ENCODE results near the gene CWC15. TPM values are rescaled to one million over a fixed set of nuclear protein-coding genes. Genes with fewer than 3 reads are reported as not detected.
A peak's percentile ranks its signal among the peaks of the same experiment; 100 is the strongest.

The CWC15 gene
- total and polyA plus RNA-seq, 2 of the 13 experiments (the other 11 are each of a cell fraction or from before 2014, with no cell fraction given) = 27.6 to 61.2 TPM

GRCh38 chr11:94973099-94973968 lies at the start of gene CWC15, which contains the start of gene KDM4D (continued):
- TF ChIP-seq, protein P1, sequence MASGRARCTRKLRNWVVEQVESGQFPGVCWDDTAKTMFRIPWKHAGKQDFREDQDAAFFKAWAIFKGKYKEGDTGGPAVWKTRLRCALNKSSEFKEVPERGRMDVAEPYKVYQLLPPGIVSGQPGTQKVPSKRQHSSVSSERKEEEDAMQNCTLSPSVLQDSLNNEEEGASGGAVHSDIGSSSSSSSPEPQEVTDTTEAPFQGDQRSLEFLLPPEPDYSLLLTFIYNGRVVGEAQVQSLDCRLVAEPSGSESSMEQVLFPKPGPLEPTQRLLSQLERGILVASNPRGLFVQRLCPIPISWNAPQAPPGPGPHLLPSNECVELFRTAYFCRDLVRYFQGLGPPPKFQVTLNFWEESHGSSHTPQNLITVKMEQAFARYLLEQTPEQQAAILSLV (CRISPR knock-in tag; IDR thresholded peaks at IDR 0.05; ENCODE audit: borderline replicate concordance) = peak; percentile 29; the same call in 1 of the 2 replicates
- no peak for TF ChIP-seq ZNF3 (CRISPR knock-in tag; IDR thresholded peaks at IDR 0.05)
- TF ChIP-seq TOE1 (CRISPR knock-in tag; IDR thresholded peaks at IDR 0.05) = peak; percentile 61; the same call in 1 of the 2 replicates
- TF ChIP-seq ZNF704 (CRISPR knock-in tag; IDR thresholded peaks at IDR 0.05; ENCODE audit: borderline replicate concordance) = no peak
- no peak for TF ChIP-seq NCOA2 (CRISPR knock-in tag; IDR thresholded peaks at IDR 0.05)
- TF ChIP-seq ZNF749 (CRISPR knock-in tag; IDR thresholded peaks at IDR 0.05; ENCODE audit: borderline replicate concordance) = no peak
- TF ChIP-seq HES4 (CRISPR knock-in tag; IDR thresholded peaks at IDR 0.05; ENCODE audit: borderline replicate concordance) = peak; percentile 68; the same call in 1 of the 2 replicates
- no peak; the same call in 1 of the 2 replicates for TF ChIP-seq ZNF292 (CRISPR knock-in tag; IDR thresholded peaks at IDR 0.05; ENCODE audit: borderline replicate concordance, low read depth)
- TF ChIP-seq ZNF343 (CRISPR knock-in tag; IDR thresholded peaks at IDR 0.05) = no peak
- no peak for TF ChIP-seq JUNB (CRISPR knock-in tag; IDR thresholded peaks at IDR 0.05; ENCODE audit: borderline replicate concordance)
- TF ChIP-seq FOXK2 (IDR thresholded peaks at IDR 0.05) = 0 out of 2 replicates have a peak, but pooled peaks have one; percentile 14
- TF ChIP-seq LBX2 (CRISPR knock-in tag; IDR thresholded peaks at IDR 0.05; ENCODE audit: borderline replicate concordance) = peak; percentile 69; the same call in 1 of the 2 replicates
- TF ChIP-seq CHD4 (IDR thresholded peaks at IDR 0.05; ENCODE audit: borderline replicate concordance, low read length) = no peak
- 0 out of 2 replicates have a peak, but pooled peaks have one; percentile 28 for TF ChIP-seq TBP (CRISPR knock-in tag; IDR thresholded peaks at IDR 0.05)
- no peak for TF ChIP-seq RFX3 (CRISPR knock-in tag; IDR thresholded peaks at IDR 0.05)
- TF ChIP-seq MBD4 (IDR thresholded peaks at IDR 0.05; ENCODE audit: borderline replicate concordance, low read length) = no peak
- TF ChIP-seq RNF219 (CRISPR knock-in tag; IDR thresholded peaks at IDR 0.05) = no peak
- TF ChIP-seq ZNF317 (CRISPR knock-in tag; IDR thresholded peaks at IDR 0.05) = 0 out of 2 replicates have a peak, but pooled peaks have one; percentile 29
- no peak for TF ChIP-seq PTBP1 (IDR thresholded peaks at IDR 0.05; ENCODE audit: low read depth, low read length, poor library complexity, severe bottlenecking)
- TF ChIP-seq POGK (CRISPR knock-in tag; conservative IDR thresholded peaks at IDR 0.05) = no peak
- no peak for TF ChIP-seq TBL1XR1 (IDR thresholded peaks at IDR 0.05; ENCODE audit: borderline replicate concordance, low read length, partially characterized antibody)
- no peak for TF ChIP-seq ARNT (IDR thresholded peaks at IDR 0.05)
- peak; percentile 37; the same call in 1 of the 2 replicates for TF ChIP-seq ZNF792 (CRISPR knock-in tag; IDR thresholded peaks at IDR 0.05)
